Measurements from ENCODE around the gene TTC23L.

- TF ChIP-seq CTCF (IDR thresholded peaks at IDR 0.05): no peak
- TF ChIP-seq POLR2A (IDR thresholded peaks at IDR 0.05): no peak
Measured at GRCh38 chr5:34820593-34820992, 18.4 kb upstream of the TTC23L start.

Measured in thyroid gland (tissue), 4 donors.